ENCODE data around the gene TTC19.

DNA sequence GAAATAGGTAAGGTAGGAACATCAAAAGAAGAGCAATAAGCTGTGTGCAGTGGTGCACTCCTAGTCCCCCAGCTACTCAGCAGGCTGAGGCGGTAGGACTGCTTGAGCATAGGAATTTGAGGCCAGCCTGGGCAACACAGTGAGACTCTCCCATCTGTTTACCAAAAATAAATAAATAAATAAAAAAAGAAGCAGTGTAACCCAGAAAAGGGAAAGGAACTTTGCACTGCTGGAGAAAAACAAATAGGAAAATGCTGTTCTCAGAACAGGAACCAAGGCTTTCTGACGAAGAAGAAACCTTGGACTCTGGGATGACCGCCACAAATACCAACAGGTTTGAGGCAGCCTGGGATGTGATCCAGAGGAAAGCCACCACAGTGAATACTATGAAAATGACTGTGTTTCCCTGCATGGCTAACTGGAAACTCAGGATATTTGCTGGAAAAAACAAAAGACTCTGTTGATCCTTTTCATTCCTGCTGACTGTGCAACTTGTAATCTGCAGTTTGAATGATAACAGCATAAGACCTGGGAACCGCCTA, 41.2 kb downstream of the TTC19 start:
- no peak for TF ChIP-seq POLR2A (IDR thresholded peaks at IDR 0.05)
- TF ChIP-seq, protein P1, sequence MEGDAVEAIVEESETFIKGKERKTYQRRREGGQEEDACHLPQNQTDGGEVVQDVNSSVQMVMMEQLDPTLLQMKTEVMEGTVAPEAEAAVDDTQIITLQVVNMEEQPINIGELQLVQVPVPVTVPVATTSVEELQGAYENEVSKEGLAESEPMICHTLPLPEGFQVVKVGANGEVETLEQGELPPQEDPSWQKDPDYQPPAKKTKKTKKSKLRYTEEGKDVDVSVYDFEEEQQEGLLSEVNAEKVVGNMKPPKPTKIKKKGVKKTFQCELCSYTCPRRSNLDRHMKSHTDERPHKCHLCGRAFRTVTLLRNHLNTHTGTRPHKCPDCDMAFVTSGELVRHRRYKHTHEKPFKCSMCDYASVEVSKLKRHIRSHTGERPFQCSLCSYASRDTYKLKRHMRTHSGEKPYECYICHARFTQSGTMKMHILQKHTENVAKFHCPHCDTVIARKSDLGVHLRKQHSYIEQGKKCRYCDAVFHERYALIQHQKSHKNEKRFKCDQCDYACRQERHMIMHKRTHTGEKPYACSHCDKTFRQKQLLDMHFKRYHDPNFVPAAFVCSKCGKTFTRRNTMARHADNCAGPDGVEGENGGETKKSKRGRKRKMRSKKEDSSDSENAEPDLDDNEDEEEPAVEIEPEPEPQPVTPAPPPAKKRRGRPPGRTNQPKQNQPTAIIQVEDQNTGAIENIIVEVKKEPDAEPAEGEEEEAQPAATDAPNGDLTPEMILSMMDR (IDR thresholded peaks at IDR 0.05 in 4 of 5, conservative IDR thresholded peaks at IDR 0.05 in 1 of 5), result no peak

Data from gastrocnemius medialis (tissue), 4 donors.